HG03108 (cell line): ENCODE data around the gene HP1BP3.

ENCODE experiments used
- ATAC-seq: cut with Tn5 transposase; IDR thresholded peaks from one replicate; pipeline ENCODE4 v1.9.1; 2021; ENCODE audit warnings: moderate library complexity; ENCODE audit not compliant: unreplicated experiment

Gene HP1BP3

GRCh38 chr1:20696397-20697333 is 90.4 kb downstream of the HP1BP3 start:
- peak; percentile 84 for ATAC-seq

DNA sequence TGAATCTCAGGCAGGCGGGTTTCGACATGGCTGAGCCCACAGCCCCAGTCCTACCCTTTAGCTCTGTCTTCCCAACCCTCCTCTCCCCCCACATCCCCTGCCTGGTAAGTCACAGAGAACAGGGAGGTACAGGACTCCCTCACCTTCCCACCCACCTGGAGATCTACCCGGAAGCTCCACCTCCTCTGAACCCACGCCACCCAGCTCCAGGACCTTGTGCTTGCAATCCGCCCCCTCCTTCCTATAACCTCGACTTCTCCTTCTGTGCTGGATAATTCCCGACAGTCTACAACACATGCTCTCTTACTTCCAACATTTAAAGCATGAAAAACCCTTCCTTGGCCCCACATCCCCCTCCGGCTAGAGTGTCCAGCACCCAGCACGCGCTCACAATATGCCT is 91.6 kb downstream of the HP1BP3 start:
- ATAC-seq: no peak

DNA sequence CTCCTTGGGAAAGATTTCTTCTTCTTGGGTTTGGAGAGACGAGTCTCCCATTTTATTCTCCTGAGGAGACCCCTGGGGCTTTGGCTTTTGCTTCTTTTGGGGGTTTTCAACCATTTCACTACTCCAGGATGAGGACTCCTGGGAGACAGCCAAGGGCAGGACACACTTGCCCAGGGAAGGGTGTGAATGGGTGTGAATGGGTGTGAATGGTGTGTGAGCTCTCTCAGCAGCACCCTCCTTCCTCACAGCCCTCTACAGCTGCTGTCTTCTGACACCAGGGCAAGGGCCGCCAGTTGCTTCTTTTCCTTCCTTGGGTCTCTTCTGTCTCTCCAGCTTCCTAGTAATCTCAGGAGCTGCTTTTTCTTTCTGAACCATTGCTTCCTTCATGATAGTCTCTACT is 93.5 kb downstream of the HP1BP3 start:
- no peak for ATAC-seq
